GM23338 (cell line): ENCODE measurements around the gene NLRP10. TPM values are rescaled to one million over a fixed set of nuclear protein-coding genes. Genes with fewer than 3 reads are reported as not detected.
"Not testable (repeated sequence)": the region's sequence is repeated elsewhere in the genome, so short reads cannot be mapped to it uniquely, and the experiment has no call there.

ENCODE experiments used
- ATAC-seq: fragments of 200-7000 bp; cut with Tn5 transposase; 3 replicates; pipeline ENCODE4 v1.9.1; 2020
- DNase-seq: peaks from one replicate; pipeline ENCODE4 v3.0.0-alpha.2; 2015; ENCODE audit warnings: low spot score
- H2AFZ ChIP-seq: fragments of 200-600 bp; sonication (generic); 2 replicates; pipeline ENCODE4 v1.8.0; 2016; ENCODE audit warnings: antibody characterized with exemption, mild to moderate bottlenecking, moderate library complexity
- H3F3A ChIP-seq: fragments of 200-600 bp; sonication (generic); replicated peaks from 2 replicates; pipeline ENCODE4 v1.8.0; 2017; ENCODE audit warnings: antibody characterized with exemption, mixed run types, low read depth
- H3K27ac ChIP-seq: fragments of 200-600 bp; sonication (generic); 2 replicates; pipeline ENCODE4 v1.6.1; 2016; ENCODE audit warnings: low read depth
- H3K27me3 ChIP-seq: fragments of 200-600 bp; sonication (generic); 2 replicates; pipeline ENCODE4 v1.8.0; 2016; ENCODE audit warnings: mild to moderate bottlenecking, mixed run types, moderate library complexity; ENCODE audit not compliant: insufficient read depth
- H3K36me3 ChIP-seq: fragments of 200-600 bp; sonication (generic); 2 replicates; pipeline ENCODE4 v1.8.0; 2016; ENCODE audit warnings: mild to moderate bottlenecking; ENCODE audit not compliant: insufficient read depth
- H3K4me1 ChIP-seq: fragments of 200-600 bp; sonication (generic); 2 replicates; pipeline ENCODE4 v1.8.0; 2016; ENCODE audit warnings: mild to moderate bottlenecking, moderate library complexity; ENCODE audit not compliant: insufficient read depth
- H3K4me2 ChIP-seq: fragments of 200-600 bp; sonication (generic); 2 replicates; pipeline ENCODE4 v1.7.1; 2017; ENCODE audit warnings: mixed run types
- H3K4me3 ChIP-seq: fragments of 200-600 bp; sonication (generic); 2 replicates; pipeline ENCODE4 v1.6.1; 2016; ENCODE audit warnings: mixed run types
- H3K79me2 ChIP-seq: fragments of 200-600 bp; sonication (generic); replicated peaks from 2 replicates; pipeline ENCODE4 v1.8.0; 2017; ENCODE audit warnings: mild to moderate bottlenecking; ENCODE audit not compliant: insufficient read depth
- H3K9me2 ChIP-seq: fragments of 200-600 bp; sonication (generic); 2 replicates; pipeline ENCODE4 v1.8.0; 2017; ENCODE audit not compliant: insufficient read depth
- H4K20me1 ChIP-seq: fragments of 200-600 bp; sonication (generic); replicated peaks from 2 replicates; pipeline ENCODE4 v1.8.0; 2017; ENCODE audit warnings: mild to moderate bottlenecking; ENCODE audit not compliant: insufficient read depth
- H3K27ac Mint-ChIP-seq: 2 replicates; pipeline ENCODE4 v1.8.0; 2020; ENCODE audit warnings: inconsistent platforms, mild to moderate bottlenecking, moderate library complexity, mixed read lengths
- H3K27me3 Mint-ChIP-seq: 3 replicates; pipeline ENCODE4 v1.8.0; 2022; ENCODE audit warnings: low read depth, mild to moderate bottlenecking, moderate library complexity, mixed read lengths, inconsistent platforms; ENCODE audit not compliant: insufficient read depth, poor library complexity
- H3K36me3 Mint-ChIP-seq: 3 replicates; pipeline ENCODE4 v1.8.0; 2021; ENCODE audit warnings: low read depth, mild to moderate bottlenecking, inconsistent platforms, moderate library complexity, mixed read lengths
- H3K4me1 Mint-ChIP-seq: 3 replicates; pipeline ENCODE4 v1.8.0; 2020; ENCODE audit warnings: mild to moderate bottlenecking, inconsistent platforms, mixed read lengths
- H3K4me3 Mint-ChIP-seq: 3 replicates; pipeline ENCODE4 v1.8.0; 2021; ENCODE audit warnings: moderate library complexity, mild to moderate bottlenecking, inconsistent platforms, mixed read lengths
- H3K9me3 Mint-ChIP-seq: 3 replicates; pipeline ENCODE4 v1.8.0; 2020; ENCODE audit warnings: moderate library complexity, mild to moderate bottlenecking, inconsistent platforms, mixed read lengths
- CREB1 ChIP-seq: fragments of 250-450 bp; sonication (Bioruptor Pico); IDR thresholded peaks from 2 replicates; pipeline ENCODE4 v1.5.0; 2020; ENCODE audit warnings: low read depth, mild to moderate bottlenecking, moderate library complexity
- CTCF ChIP-seq, 2 experiments: fragments of 200-600 bp in 1 of 2; sonication (generic) in 1 of 2; conservative IDR thresholded peaks; 2 replicates each; pipeline versions ENCODE4 v1.5.1 to v1.6.1; 2016 to 2017; ENCODE audit warnings: antibody characterized with exemption in 2 of 2, low read depth in 2 of 2, mild to moderate bottlenecking in 2 of 2, moderate library complexity in 1 of 2
- EZH2 ChIP-seq: fragments of 200-600 bp; sonication (generic); IDR thresholded peaks from one replicate; pipeline ENCODE4 v1.8.0; 2017; ENCODE audit warnings: antibody characterized with exemption, mild to moderate bottlenecking, low read depth; ENCODE audit not compliant: unreplicated experiment
- EZH2phosphoT487 ChIP-seq: fragments of 200-600 bp; sonication (generic); IDR thresholded peaks from one replicate; pipeline ENCODE4 v1.8.1; 2018; ENCODE audit warnings: antibody characterized with exemption; ENCODE audit not compliant: unreplicated experiment
- NANOG ChIP-seq: IDR thresholded peaks from 2 replicates; pipeline ENCODE4 v1.6.1; 2016; ENCODE audit warnings: antibody characterized with exemption, borderline replicate concordance
- POLR2AphosphoS5 ChIP-seq: IDR thresholded peaks from 2 replicates; pipeline ENCODE4 v1.6.1; 2016; ENCODE audit warnings: antibody characterized with exemption, low read depth
- ZNF114 ChIP-seq: fragments of 250-450 bp; sonication (Bioruptor Pico); IDR thresholded peaks from 2 replicates; pipeline ENCODE4 v1.5.0; 2020; ENCODE audit warnings: mild to moderate bottlenecking, moderate library complexity
- ZNF331 ChIP-seq: fragments of 250-450 bp; sonication (Bioruptor Pico); IDR thresholded peaks from 2 replicates; pipeline ENCODE4 v1.5.0; 2020; ENCODE audit warnings: low read depth, mild to moderate bottlenecking, moderate library complexity
- polyA plus RNA-seq: library from polyadenylated mRNA; unstranded; fragments of >200 nt; fragmentation: Nextera tagmentation; extraction: Ambion mirVana; gene quantifications from 2 replicates; pipeline ENCODE4 v1.2.1, GENCODE V29; 2016
- total RNA-seq: library from RNA; depleted of rRNA; stranded (reverse); fragments of >200 nt; shearing (Covaris generic); gene quantifications from 2 replicates; pipeline ENCODE4 v1.2.3, GENCODE V29; 2014
- TF ChIP-seq, protein P1 (sequence below): fragments of 250-450 bp; sonication (Bioruptor Pico); IDR thresholded peaks from 2 replicates; pipeline ENCODE4 v1.5.0; 2020; ENCODE audit warnings: mild to moderate bottlenecking, moderate library complexity
- TF ChIP-seq, protein P2 (sequence below): IDR thresholded peaks from 2 replicates; pipeline ENCODE4 v1.6.1; 2016; ENCODE audit warnings: antibody characterized with exemption

Gene NLRP10
- total and polyA plus RNA-seq, 2 experiments from 2014 or later, result 1.1 to 4.3 TPM

- TF ChIP-seq, protein P1, sequence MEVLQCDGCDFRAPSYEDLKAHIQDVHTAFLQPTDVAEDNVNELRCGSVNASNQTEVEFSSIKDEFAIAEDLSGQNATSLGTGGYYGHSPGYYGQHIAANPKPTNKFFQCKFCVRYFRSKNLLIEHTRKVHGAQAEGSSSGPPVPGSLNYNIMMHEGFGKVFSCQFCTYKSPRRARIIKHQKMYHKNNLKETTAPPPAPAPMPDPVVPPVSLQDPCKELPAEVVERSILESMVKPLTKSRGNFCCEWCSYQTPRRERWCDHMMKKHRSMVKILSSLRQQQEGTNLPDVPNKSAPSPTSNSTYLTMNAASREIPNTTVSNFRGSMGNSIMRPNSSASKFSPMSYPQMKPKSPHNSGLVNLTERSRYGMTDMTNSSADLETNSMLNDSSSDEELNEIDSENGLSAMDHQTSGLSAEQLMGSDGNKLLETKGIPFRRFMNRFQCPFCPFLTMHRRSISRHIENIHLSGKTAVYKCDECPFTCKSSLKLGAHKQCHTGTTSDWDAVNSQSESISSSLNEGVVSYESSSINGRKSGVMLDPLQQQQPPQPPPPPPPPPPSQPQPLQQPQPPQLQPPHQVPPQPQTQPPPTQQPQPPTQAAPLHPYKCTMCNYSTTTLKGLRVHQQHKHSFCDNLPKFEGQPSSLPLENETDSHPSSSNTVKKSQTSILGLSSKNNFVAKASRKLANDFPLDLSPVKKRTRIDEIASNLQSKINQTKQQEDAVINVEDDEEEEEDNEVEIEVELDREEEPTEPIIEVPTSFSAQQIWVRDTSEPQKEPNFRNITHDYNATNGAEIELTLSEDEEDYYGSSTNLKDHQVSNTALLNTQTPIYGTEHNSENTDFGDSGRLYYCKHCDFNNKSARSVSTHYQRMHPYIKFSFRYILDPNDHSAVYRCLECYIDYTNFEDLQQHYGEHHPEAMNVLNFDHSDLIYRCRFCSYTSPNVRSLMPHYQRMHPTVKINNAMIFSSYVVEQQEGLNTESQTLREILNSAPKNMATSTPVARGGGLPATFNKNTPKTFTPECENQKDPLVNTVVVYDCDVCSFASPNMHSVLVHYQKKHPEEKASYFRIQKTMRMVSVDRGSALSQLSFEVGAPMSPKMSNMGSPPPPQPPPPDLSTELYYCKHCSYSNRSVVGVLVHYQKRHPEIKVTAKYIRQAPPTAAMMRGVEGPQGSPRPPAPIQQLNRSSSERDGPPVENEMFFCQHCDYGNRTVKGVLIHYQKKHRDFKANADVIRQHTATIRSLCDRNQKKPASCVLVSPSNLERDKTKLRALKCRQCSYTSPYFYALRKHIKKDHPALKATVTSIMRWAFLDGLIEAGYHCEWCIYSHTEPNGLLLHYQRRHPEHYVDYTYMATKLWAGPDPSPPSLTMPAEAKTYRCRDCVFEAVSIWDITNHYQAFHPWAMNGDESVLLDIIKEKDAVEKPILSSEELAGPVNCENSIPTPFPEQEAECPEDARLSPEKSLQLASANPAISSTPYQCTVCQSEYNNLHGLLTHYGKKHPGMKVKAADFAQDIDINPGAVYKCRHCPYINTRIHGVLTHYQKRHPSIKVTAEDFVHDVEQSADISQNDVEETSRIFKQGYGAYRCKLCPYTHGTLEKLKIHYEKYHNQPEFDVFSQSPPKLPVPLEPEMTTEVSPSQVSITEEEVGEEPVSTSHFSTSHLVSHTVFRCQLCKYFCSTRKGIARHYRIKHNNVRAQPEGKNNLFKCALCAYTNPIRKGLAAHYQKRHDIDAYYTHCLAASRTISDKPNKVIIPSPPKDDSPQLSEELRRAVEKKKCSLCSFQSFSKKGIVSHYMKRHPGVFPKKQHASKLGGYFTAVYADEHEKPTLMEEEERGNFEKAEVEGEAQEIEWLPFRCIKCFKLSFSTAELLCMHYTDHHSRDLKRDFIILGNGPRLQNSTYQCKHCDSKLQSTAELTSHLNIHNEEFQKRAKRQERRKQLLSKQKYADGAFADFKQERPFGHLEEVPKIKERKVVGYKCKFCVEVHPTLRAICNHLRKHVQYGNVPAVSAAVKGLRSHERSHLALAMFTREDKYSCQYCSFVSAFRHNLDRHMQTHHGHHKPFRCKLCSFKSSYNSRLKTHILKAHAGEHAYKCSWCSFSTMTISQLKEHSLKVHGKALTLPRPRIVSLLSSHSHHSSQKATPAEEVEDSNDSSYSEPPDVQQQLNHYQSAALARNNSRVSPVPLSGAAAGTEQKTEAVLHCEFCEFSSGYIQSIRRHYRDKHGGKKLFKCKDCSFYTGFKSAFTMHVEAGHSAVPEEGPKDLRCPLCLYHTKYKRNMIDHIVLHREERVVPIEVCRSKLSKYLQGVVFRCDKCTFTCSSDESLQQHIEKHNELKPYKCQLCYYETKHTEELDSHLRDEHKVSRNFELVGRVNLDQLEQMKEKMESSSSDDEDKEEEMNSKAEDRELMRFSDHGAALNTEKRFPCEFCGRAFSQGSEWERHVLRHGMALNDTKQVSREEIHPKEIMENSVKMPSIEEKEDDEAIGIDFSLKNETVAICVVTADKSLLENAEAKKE (CRISPR knock-in tag), result no peak
Measured at GRCh38 chr11:7999795-8000194, 34.5 kb upstream of the NLRP10 start (continued).

- no peaks in the 10 kb centered on the region for H3K27me3 ChIP-seq
- H3K4me2 ChIP-seq, result no peak overlapping the region
- no peak overlapping the region for H3K4me3 Mint-ChIP-seq
- peaks cover 79% of the 10 kb centered on the region for H3K36me3 Mint-ChIP-seq
- H3K4me3 ChIP-seq, result no peak overlapping the region
- H3K9me3 Mint-ChIP-seq, result no peaks in the 10 kb centered on the region
- peaks cover 68% of the 10 kb centered on the region for H3K36me3 ChIP-seq
- peaks cover 24% of the 10 kb centered on the region; the same call in 1 of the 2 replicates for H3F3A ChIP-seq
- H3K9me2 ChIP-seq, result no peaks in the 10 kb centered on the region
- no peaks in the 10 kb centered on the region for H3K4me1 ChIP-seq
- H4K20me1 ChIP-seq, result peaks cover 9% of the 10 kb centered on the region; the same call in 1 of the 2 replicates
- ATAC-seq, result no peak
- TF ChIP-seq, protein P2, sequence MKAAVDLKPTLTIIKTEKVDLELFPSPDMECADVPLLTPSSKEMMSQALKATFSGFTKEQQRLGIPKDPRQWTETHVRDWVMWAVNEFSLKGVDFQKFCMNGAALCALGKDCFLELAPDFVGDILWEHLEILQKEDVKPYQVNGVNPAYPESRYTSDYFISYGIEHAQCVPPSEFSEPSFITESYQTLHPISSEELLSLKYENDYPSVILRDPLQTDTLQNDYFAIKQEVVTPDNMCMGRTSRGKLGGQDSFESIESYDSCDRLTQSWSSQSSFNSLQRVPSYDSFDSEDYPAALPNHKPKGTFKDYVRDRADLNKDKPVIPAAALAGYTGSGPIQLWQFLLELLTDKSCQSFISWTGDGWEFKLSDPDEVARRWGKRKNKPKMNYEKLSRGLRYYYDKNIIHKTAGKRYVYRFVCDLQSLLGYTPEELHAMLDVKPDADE, result no peak
- TF ChIP-seq POLR2AphosphoS5, result no peak
- no peak for TF ChIP-seq ZNF331 (CRISPR knock-in tag)
- TF ChIP-seq EZH2phosphoT487, result no peak
- no peak for TF ChIP-seq CTCF (conservative IDR thresholded peaks at IDR 0.05; ENCODE audit: low read depth in 2 of 2)
- TF ChIP-seq CREB1 (CRISPR knock-in tag), result no peak
- TF ChIP-seq EZH2, result no peak
- no peak for TF ChIP-seq ZNF114 (CRISPR knock-in tag)
- TF ChIP-seq NANOG, result no peak
- no peak overlapping the region for H3K27ac ChIP-seq
- no peak for DNase-seq
- no peaks in the 10 kb centered on the region for H3K4me1 Mint-ChIP-seq
- H3K27ac Mint-ChIP-seq, result no peak overlapping the region
- peaks cover 21% of the 10 kb centered on the region for H3K79me2 ChIP-seq
- H3K27me3 Mint-ChIP-seq, result peaks cover 2% of the 10 kb centered on the region
- no peak overlapping the region for H2AFZ ChIP-seq
Measured at GRCh38 chr11:7994581-7995278, 29.5 kb upstream of the NLRP10 start.

- H3K27me3 Mint-ChIP-seq, H2AFZ ChIP-seq, H4K20me1 ChIP-seq, H3K9me3 Mint-ChIP-seq, H3K4me1 ChIP-seq, H3K27me3 ChIP-seq, DNase-seq, H3K9me2 ChIP-seq: not testable (repeated sequence)
- 0 out of 2 replicates have a peak overlapping the region, but pooled peaks have one; percentile 76 for H3K27ac ChIP-seq
- peak overlapping the region; percentile 91 for H3K4me3 ChIP-seq
- H3K4me3 Mint-ChIP-seq, result peak overlapping the region; percentile 95
- peaks cover 36% of the 10 kb centered on the region for H3K36me3 Mint-ChIP-seq
- peak overlapping the region; percentile 94 for H3K4me2 ChIP-seq
- ATAC-seq, result peak; percentile 54
- H3F3A ChIP-seq, result peaks cover 11% of the 10 kb centered on the region
- H3K79me2 ChIP-seq, result peaks cover 46% of the 10 kb centered on the region
- peaks cover 26% of the 10 kb centered on the region for H3K36me3 ChIP-seq
- H3K27ac Mint-ChIP-seq, result peak overlapping the region; percentile 91
- peaks cover 15% of the 10 kb centered on the region for H3K4me1 Mint-ChIP-seq
Measured at GRCh38 chr11:7987560-7987883, 22.3 kb upstream of the NLRP10 start.
